ENCODE data around the gene NDUFAF3.

Gene NDUFAF3, protein sequence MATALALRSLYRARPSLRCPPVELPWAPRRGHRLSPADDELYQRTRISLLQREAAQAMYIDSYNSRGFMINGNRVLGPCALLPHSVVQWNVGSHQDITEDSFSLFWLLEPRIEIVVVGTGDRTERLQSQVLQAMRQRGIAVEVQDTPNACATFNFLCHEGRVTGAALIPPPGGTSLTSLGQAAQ

DNA sequence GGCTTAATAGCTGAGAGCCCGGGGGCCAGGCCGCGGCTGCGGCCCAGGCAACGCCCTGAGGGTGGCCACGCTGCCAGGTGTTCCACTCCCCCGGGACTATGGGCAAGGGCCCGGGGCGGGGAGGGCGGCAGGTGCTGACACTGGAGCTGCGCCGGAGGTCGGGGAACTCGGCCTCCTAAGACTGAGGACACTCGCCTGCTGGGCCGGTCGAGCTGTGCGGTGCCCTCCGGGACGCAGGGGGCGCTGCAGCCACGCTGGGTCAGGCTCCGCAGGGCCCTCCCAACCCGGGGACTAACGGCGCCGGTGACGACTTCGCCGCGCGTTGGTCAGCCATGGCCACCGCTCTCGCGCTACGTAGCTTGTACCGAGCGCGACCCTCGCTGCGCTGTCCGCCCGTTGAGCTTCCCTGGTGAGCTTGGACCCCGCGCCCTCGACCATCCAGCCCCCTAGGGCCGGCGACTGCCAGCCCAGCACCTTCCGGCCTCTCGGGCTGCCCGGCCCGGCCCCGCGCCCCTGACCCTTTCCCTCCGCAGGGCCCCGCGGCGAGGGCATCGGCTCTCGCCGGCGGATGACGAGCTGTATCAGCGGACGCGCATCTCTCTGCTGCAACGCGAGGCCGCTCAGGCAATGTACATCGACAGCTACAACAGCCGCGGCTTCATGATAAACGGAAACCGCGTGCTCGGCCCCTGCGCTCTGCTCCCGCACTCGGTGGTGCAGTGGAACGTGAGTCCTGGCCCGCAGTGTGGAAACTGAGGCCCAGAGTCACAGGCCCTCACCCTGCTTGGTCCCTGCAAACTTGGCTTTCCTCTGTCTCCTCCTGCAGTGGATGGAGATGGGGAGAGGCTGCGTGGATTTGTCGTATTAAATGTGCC lies at the start of gene NDUFAF3:
TSS of gene NDUFAF3 (plus strand) at position 309 of the 875 bp plus-strand sequence. CDS start at position 333, 24 bp downstream.
- peak; percentile 90 for DNase-seq

- no peak for DNase-seq
These were observed 47.7 kb upstream of the NDUFAF3 start for GRCh38 chr3:48974076-48974864.

GRCh38 chr3:48979451-48979850 lies 42.5 kb upstream of the NDUFAF3 start:
- no peak for DNase-seq

DNA sequence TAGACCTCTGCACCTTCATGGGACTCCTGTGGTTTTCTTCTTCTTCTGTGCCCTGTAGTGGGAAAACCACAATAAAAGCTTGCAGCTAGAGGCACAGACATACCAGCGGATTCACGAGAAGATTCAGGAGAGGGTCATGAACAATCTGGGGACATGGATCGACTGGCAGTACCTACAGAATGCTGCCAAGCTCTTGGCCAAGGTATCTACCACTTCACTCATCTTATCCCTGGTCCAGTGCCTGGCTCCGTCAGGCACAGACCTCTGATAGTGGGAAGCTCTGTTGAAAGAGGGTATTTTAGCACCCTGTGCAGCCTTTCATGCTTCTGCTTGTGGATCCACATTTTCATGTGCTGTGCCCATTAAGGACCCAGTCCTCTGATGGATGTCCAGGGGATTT lies 41.6 kb upstream of the NDUFAF3 start:
- no peak for DNase-seq

DNA sequence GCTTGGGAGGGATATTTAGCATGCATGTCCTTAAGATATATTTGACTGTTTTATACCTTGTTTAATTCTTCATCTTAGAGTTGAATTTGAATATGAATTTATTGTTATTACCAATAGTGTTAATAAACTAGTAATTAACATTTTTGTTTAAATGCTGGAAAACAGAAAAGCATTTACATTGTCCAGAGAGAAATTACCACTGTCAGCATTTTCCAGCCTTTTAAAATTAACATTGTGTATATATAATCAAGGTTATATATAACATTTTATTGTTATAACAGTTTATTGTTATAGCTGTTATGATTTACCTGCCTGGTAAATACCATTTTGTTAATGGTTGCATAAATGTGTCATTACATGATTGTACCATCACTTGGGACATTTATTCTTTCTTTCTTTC lies 39.9 kb upstream of the NDUFAF3 start:
- no peak for DNase-seq

DNA sequence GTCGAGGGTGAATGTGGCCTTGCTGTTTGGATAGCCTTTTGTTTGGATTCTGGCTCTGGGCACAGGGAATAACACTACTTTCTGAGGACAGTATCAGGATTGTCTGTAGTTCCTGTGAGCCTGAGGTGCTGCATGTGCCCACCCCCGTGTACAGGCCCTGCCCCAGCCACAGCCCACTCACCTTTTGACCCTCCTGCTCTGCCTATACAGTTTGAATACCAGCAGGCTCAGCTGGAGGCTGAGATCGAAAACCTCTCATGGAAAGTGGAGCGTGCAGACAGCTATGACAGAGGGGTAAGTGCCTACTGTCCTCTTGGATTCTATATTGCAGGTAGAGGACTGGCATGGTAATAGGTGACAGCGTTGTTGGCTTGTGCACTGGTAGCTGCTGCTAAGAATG lies 39.2 kb upstream of the NDUFAF3 start:
- no peak for DNase-seq

DNA sequence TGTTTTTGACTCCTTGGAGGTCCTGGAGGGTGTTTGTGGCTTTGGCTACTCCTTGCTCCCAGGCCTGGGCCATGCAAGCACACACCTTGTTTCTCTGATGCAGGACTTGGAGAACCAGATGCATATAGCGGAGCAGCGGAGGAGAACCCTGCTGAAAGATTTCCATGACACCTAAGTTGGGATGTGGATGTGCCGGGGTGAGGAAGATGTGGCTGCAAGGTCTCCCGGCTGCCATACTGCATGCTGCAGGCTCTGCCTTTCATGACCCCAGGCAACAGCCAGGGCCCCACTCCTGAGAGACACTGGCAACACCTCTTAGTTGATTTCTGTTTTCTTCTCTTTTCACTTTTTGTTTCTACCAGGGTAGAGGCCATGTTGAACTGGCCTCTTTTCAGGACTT lies 38.8 kb upstream of the NDUFAF3 start:
- DNase-seq: no peak

GRCh38 chr3:48984663-48985062 lies 37.3 kb upstream of the NDUFAF3 start:
- no peak for DNase-seq

DNA sequence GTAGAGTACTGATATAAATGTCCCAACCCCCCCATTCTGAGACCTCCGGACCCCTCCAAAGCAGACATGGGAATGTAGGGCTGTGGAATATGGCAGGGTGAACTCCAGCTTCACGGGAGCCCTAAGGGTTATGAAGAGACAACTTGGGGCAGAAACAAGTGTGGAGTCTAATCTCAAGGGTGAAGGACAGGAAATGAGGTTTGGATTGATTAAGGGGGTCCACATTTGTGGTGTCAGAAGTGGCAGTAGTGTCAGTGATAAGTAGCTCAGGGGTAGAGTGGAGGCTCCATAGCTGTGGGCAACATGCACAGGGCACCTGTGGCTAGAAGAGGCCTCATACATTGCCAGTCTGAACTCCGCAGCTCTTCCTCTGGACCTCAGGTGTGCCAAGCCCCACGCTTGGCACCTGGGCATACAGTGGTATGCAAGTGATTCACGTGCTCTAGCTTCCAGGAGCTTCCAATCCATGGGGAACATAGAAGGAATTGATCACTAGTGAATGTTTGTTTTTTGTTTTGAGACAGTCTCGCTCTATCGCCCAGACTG lies 36.0 kb upstream of the NDUFAF3 start:
- DNase-seq: no peak

GRCh38 chr3:48989126-48989795 lies 32.7 kb upstream of the NDUFAF3 start:
- no peak for DNase-seq

DNA sequence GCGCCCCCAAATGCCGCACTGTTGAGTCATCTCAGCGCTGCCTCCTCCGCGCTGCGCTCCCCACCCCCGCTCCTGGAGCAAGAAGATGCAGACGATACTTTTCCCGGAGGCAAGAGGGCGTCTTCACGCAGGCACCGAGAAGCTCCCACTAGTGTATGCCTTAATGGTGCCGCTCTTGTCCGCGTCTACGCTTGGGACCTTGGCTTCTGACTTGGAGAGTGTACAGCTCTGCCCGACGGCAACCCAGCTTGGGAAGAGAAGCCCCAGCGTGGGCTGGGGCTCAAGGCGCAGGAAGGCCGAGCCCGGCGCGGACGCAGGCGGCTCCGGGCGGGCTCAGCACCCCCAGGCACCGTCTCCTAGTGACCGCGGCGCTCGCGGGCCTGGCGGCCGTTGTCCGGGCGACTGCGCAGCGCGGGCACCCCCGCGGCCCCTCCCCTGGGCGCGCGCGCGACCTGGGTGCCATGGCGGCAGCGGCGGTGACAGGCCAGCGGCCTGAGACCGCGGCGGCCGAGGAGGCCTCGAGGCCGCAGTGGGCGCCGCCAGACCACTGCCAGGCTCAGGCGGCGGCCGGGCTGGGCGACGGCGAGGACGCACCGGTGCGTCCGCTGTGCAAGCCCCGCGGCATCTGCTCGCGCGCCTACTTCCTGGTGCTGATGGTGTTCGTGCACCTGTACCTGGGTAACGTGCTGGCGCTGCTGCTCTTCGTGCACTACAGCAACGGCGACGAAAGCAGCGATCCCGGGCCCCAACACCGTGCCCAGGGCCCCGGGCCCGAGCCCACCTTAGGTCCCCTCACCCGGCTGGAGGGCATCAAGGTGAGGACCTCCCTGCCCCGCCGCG lies 31.9 kb upstream of the NDUFAF3 start, which contains the start of gene P4HTM:
TSS of gene P4HTM (plus strand) at position 446 of the 840 bp plus-strand sequence. CDS start at position 462, 16 bp downstream.
- DNase-seq: peak; percentile 94

DNA sequence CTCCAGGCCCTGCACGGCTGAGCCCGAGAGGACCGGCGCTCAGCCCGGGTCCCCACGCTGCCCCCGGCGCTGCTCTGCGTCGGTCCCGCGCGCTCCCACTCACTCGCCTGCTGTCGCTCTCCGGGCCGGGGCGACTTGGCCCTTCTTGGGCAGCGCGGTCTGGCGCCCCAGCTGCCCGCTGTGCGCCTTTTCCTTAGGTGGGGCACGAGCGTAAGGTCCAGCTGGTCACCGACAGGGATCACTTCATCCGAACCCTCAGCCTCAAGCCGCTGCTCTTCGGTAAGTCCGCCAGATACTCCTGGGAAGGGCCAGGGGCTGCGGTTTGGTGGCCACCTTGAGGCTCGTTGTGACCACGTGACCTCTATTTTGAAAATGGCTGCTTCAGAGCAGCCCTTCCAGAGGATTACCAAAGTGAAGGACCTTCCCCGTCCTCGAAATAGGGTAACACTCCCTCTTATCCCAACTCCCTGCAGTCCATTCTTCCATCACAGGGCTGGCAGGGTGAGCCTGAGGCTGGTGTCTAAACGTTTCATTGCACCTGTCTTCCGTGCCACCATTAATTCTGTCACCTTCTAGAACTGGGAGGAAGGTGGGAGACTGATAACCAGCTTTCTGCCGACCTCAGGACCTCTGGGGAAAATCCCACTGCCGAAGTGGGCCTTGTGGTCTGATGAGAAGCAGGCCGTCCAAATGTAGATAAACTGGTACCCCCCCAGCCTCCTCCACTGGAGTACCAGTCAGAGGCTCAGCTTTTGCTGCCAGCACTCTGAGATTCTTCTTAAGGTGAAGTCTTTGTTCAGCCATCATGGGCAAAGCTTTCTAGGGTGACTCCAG lies 31.1 kb upstream of the NDUFAF3 start:
- no peak for DNase-seq

GRCh38 chr3:48991851-48992545 lies 29.9 kb upstream of the NDUFAF3 start:
- DNase-seq: no peak

DNA sequence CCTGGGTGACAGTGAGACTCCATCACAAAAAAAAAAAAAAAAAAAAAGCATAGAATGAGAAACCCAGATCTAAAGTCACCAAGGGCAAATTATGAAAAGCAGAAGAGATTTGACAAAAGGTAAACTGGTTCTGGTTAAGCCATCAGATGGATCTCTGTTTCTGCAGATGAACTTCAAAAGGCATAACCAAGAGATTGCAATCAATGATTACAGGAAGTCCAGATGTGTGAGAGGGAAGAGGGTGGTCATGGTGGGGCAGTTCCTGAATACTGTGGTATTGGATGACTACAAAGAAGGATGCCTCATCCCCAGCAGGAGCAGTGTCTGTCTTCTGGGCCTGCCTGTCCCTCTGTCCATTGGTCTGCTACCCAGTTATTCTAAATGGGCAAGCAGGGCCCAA lies 28.1 kb upstream of the NDUFAF3 start:
- DNase-seq: no peak

GRCh38 chr3:48996640-48997039 lies 25.3 kb upstream of the NDUFAF3 start:
- DNase-seq: no peak

GRCh38 chr3:48997102-48997635 lies 24.8 kb upstream of the NDUFAF3 start:
- DNase-seq: no peak

DNA sequence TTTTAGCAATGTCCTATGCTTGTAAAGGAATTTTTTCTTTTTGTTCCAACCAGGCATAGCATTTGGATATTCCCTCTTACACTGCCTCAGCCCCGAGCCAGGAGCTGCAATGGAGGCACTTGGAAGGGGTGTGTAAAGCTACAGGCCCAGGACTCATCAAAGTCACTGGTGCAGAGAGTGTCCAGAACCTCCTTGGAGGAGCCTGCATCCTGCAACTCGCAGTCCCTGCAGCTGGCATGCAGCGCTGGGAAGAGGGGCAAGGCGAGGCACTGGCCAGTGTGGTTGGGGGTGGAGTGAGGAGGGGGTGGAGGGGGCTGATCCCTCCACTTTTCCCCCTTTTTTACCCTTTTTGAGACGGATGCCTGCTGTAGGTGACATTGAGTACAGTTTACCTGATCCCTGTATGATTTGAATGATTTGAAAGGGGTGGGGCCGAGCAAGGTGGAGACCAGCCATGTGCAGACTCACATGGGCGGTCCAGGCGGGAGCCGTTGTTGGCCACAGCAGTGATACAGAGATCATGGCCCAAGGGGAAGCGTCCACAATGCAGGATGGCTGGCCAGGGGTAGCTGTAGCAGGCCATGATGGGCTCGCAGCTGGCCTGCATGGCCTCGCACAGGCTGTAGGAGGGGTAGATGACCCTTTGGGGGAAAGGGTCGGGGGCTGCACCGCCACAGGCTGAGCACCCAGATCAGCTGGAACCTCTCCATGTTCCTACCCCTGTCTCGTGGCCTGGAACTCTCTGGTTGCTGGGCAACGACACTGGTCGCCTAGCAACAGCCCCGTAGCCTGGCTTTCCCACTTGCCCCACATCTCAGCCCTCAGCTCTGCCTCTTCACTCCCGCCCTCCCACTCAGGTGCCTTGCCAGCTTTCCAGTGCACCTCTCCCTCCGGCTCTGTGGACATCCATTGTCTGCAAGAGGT lies 23.9 kb upstream of the NDUFAF3 start:
- DNase-seq: no peak

DNA sequence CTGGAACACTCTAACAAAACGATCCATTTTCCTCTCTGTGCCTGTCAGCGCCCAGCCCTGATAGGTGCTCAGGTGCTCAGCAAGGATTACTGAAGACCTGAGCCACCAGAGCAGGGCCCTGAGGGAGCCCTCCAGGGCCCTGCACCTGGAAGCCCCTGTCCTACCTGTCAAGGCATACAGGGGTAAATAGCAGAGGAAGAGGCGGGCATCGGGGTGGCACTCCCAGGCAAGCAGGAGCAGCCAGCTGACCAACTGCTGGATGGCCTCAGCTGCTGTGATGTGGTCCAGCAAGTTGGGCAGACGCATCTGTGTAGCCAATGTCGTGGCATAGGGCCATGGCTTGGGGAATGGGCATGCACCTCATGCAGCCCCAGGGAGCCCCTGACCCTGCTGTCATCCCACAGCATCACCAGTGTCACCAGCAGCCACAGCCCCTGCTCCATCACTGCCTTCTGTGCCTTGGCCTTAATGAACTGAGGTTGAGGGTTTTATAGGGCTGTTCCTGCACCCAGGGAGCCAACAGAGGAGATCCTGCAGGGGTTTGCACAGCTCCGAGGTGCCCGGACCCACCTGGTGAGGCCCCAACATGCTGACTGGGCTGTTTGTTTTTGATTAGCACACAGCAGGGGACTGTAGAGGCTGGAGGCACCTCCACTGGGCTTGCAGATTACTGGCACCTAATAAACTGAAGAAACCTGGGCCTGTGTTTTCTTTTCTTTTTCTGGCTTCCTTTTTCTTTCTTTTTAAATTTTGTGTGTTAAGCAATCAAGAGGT lies 22.6 kb upstream of the NDUFAF3 start:
- no peak for DNase-seq
